ENCODE measurements around the gene MYZAP. TPM values are rescaled to one million over a fixed set of nuclear protein-coding genes. Genes with fewer than 3 reads are reported as not detected.

MYZAP gene
- total RNA-seq, 1 donor from 2014 or later, result 11.9 TPM

DNA sequence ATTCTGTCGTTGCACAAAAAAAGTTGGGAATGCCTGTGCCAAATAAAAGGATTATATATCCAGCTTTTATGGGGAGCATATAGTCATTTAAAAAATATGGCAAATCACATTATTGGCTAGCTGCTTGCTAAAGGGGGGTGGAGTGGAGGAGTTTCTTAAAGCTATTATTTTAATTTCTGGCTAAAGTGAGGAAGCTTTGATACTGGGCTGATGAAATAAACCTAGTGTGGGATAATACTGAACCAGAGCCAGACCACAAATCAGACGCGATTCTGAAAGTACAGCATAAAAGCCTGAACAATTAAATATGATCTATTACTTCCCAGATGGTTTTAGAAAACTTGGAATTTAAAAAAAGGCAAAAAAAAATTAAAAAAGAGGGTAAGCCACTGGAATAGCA, 129.2 kb downstream of the MYZAP start:
- Mint-ChIP-seq H3K4me1 (ENCODE audit: low read depth) (peaks cover 2% of the 10 kb centered on the region), H3K27me3 (no peaks in the 10 kb centered on the region), H3K4me3 (ENCODE audit: low read depth) (no peak overlapping the region), H3K9me3 (ENCODE audit: low read depth) (peaks cover 9% of the 10 kb centered on the region), H3K27ac (no peak overlapping the region), H3K36me3 (ENCODE audit: insufficient read depth) (peaks cover 21% of the 10 kb centered on the region)
- TF ChIP-seq, protein P1, sequence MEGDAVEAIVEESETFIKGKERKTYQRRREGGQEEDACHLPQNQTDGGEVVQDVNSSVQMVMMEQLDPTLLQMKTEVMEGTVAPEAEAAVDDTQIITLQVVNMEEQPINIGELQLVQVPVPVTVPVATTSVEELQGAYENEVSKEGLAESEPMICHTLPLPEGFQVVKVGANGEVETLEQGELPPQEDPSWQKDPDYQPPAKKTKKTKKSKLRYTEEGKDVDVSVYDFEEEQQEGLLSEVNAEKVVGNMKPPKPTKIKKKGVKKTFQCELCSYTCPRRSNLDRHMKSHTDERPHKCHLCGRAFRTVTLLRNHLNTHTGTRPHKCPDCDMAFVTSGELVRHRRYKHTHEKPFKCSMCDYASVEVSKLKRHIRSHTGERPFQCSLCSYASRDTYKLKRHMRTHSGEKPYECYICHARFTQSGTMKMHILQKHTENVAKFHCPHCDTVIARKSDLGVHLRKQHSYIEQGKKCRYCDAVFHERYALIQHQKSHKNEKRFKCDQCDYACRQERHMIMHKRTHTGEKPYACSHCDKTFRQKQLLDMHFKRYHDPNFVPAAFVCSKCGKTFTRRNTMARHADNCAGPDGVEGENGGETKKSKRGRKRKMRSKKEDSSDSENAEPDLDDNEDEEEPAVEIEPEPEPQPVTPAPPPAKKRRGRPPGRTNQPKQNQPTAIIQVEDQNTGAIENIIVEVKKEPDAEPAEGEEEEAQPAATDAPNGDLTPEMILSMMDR (IDR thresholded peaks at IDR 0.05; ENCODE audit: unreplicated experiment), result no peak
- no peak for DNase-seq (ENCODE audit: low spot score, unreplicated experiment)

DNA sequence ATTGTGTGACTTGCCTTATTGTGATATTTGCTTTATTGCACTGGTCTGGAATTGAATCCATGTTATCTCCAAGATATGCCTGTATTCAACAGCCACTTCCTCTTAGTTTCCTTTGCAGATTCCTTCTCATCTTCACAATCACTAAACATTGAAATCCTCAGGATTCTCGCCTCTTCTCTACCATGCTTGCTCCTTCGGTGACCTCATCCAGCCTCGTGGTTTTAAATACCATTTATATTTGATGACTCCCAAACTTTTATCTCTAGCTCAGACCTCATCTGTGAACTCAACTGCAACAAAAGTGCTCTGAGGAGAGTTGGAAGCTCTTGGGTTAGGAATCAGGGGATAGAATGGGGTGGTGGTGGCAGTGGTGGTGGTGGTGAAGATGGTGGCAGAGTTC, 134.7 kb downstream of the MYZAP start:
- TF ChIP-seq, protein P1 (IDR thresholded peaks at IDR 0.05; ENCODE audit: unreplicated experiment), result no peak
- no peak overlapping the region for H3K4me3 Mint-ChIP-seq (ENCODE audit: low read depth)
- H3K4me1 Mint-ChIP-seq (ENCODE audit: low read depth), result peaks cover 2% of the 10 kb centered on the region
- H3K27ac Mint-ChIP-seq, result no peak overlapping the region
- peaks cover 5% of the 10 kb centered on the region for H3K9me3 Mint-ChIP-seq (ENCODE audit: low read depth)
- DNase-seq (ENCODE audit: low spot score, unreplicated experiment), result no peak
- H3K36me3 Mint-ChIP-seq (ENCODE audit: insufficient read depth), result peaks cover 9% of the 10 kb centered on the region
- no peaks in the 10 kb centered on the region for H3K27me3 Mint-ChIP-seq

DNA sequence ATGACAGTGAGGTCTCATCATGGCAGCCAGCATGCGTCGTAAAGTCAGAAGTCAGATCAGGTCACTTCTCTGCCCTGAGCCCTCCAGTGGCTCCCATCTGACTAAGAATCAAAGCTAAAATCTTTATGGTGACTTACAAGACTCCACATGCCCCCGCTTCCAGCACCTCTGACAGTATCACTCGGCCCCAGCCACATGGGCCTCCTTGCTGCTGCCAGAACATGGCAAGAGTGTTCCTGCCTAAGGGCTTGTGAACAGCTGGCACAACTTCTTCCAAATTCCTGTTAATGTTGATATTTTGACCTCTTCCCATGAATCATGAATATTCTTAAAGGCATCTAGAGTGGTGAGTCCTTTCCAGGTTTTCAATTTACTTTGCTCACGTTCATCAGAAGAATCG, 135.3 kb downstream of the MYZAP start:
- H3K9me3 Mint-ChIP-seq (ENCODE audit: low read depth), result peaks cover 5% of the 10 kb centered on the region
- no peaks in the 10 kb centered on the region for H3K27me3 Mint-ChIP-seq
- TF ChIP-seq, protein P1 (IDR thresholded peaks at IDR 0.05; ENCODE audit: unreplicated experiment), result no peak
- H3K4me3 Mint-ChIP-seq (ENCODE audit: low read depth), result no peak overlapping the region
- DNase-seq (ENCODE audit: low spot score, unreplicated experiment), result no peak
- peaks cover 9% of the 10 kb centered on the region for H3K36me3 Mint-ChIP-seq (ENCODE audit: insufficient read depth)
- H3K4me1 Mint-ChIP-seq (ENCODE audit: low read depth), result peaks cover 2% of the 10 kb centered on the region
- no peak overlapping the region for H3K27ac Mint-ChIP-seq

DNA sequence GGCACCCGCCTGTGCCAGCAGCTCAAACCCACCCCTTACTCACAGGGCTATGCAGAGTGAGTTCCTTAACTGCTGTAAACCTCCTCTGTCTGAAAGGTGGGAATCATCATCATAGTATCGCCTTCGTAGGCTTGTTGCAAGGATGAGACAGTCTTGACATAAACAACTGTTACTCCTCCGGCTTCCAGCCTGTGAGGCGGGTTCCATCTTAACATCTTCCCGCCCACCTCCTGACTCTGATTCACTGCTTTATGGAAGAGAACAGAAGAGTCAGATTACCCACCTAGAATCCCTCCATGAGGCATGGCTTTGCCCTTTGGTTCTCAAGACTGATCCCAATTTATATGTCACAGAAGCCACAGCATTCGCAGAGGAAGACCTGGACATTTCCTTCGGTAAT, 136.7 kb downstream of the MYZAP start:
- Mint-ChIP-seq H3K4me1 (ENCODE audit: low read depth) (no peaks in the 10 kb centered on the region), H3K4me3 (ENCODE audit: low read depth) (no peak overlapping the region), H3K9me3 (ENCODE audit: low read depth) (peaks cover 5% of the 10 kb centered on the region), H3K27me3 (no peaks in the 10 kb centered on the region), H3K27ac (no peak overlapping the region), H3K36me3 (ENCODE audit: insufficient read depth) (peaks cover 6% of the 10 kb centered on the region)
- TF ChIP-seq, protein P1 (IDR thresholded peaks at IDR 0.05; ENCODE audit: unreplicated experiment), result no peak
- DNase-seq (ENCODE audit: low spot score, unreplicated experiment), result no peak

DNA sequence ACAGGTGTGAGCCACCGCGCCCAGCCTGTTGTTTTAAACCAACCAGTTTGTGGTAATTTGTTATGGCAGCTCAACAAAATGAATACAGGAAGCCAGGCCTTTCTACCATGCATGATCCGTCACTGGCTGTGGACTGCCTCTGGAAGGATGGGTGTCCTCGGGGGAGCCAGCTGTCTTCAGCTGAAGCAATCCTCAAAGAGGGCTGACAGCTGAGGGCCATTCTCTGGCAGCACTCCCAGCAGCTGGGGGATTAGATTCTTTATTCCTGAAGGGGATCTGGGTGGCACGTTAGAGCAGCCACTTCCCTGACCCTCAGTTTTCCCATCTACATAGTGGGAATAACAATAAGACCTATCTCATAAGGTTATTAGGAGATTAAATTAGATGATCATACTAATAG, 139.2 kb downstream of the MYZAP start:
- H3K27me3 Mint-ChIP-seq, result no peaks in the 10 kb centered on the region
- H3K4me1 Mint-ChIP-seq (ENCODE audit: low read depth), result no peaks in the 10 kb centered on the region
- H3K36me3 Mint-ChIP-seq (ENCODE audit: insufficient read depth), result no peaks in the 10 kb centered on the region
- DNase-seq (ENCODE audit: low spot score, unreplicated experiment), result no peak
- H3K4me3 Mint-ChIP-seq (ENCODE audit: low read depth), result no peak overlapping the region
- H3K9me3 Mint-ChIP-seq (ENCODE audit: low read depth), result no peaks in the 10 kb centered on the region
- no peak overlapping the region for H3K27ac Mint-ChIP-seq
- TF ChIP-seq, protein P1 (IDR thresholded peaks at IDR 0.05; ENCODE audit: unreplicated experiment), result no peak
